Measurements from ENCODE around the gene ETFDH. TPM values are rescaled to one million over a fixed set of nuclear protein-coding genes. Genes with fewer than 3 reads are reported as not detected.
A peak's percentile ranks its signal among the peaks of the same experiment; 100 is the strongest.

The ETFDH gene
- total and polyA plus RNA-seq, 9 of the 15 experiments (the other 6 are each of a cell fraction or from before 2014, with no cell fraction given), result 14.6 to 33.6 (median 25.9) TPM

GRCh38 chr4:158721680-158722079 is 49.6 kb downstream of the ETFDH start:
- BruUV-seq (replicated peaks), result no TSS peak
- H3K4me2 ChIP-seq (ENCODE audit: insufficient read depth, low read length), result 0 out of 2 replicates have a peak overlapping the region, but pooled peaks have one; percentile 100
- WGBS (ENCODE audit: insufficient coverage, low coverage, missing lambda C conversion rate), result 93% methylated on average over 1 of the region's 1 CpG
- FAIRE-seq (no peak), ATAC-seq (no peak), DNase-seq (ENCODE audit: extremely low read depth in 1 of 4, low spot score in 3 of 4) (no peak)
- ChIA-PET POLR2A (no interaction called here), CTCF (ENCODE audit: low intra/inter-chr PET ratio) (no interaction called here)
- H3K36me3 ChIP-seq (ENCODE audit: control insufficient read depth, insufficient read depth, low read length), result peaks cover 51% of the 10 kb centered on the region
- H3K9me1 ChIP-seq (ENCODE audit: control insufficient read depth, insufficient read depth, low read length), result no peaks in the 10 kb centered on the region
- H3K9me3 ChIP-seq (replicated peaks; ENCODE audit: control insufficient read depth, insufficient read depth, low read depth, low read length), result 0 out of 2 replicates have a peak, but pooled peaks cover 2% of the 10 kb centered on the region
- H4K20me1 ChIP-seq (replicated peaks; ENCODE audit: control insufficient read depth, insufficient read depth, low read length), result no peaks in the 10 kb centered on the region
- no peaks in the 10 kb centered on the region for H3K27me3 ChIP-seq (ENCODE audit: control insufficient read depth in 2 of 2, insufficient read depth in 2 of 2, low read length in 2 of 2)
- no peak overlapping the region; the same call in 1 of the 3 replicates for H3K27ac ChIP-seq (ENCODE audit: extremely low read depth, low read depth, low read length)
- no peak overlapping the region for H2AFZ ChIP-seq (ENCODE audit: low read depth, low read length)
- TF ChIP-seq CAMTA2 (CRISPR knock-in tag; conservative IDR thresholded peaks at IDR 0.05) (no peak), ZNF146 (CRISPR knock-in tag; IDR thresholded peaks at IDR 0.05; ENCODE audit: unreplicated experiment) (peak; percentile 60)
- in situ Hi-C loops (cut with MboI) (loop anchor here (10.0 kb wide), 1 partner anchor 463 kb away; no protein-coding TSS in a partner anchor), intact Hi-C loops (cut with micrococcal nuclease) (loop anchor here (2.0 kb wide), 1 partner anchor 49 kb away; the partner anchor contains the start of gene ETFDH)
- peak overlapping the region; percentile 86; the same call in 1 of the 2 replicates for H3K4me3 ChIP-seq
- H3K9ac ChIP-seq (ENCODE audit: insufficient read depth in 1 of 2, low read depth in 2 of 2, low read length in 2 of 2), result peak overlapping the region in 1 of 2 experiments; percentile 89; a peak in 1 of 4 replicates
- H3K4me1 ChIP-seq (replicated peaks in 1 of 2; ENCODE audit: control insufficient read depth in 2 of 2, insufficient read depth in 2 of 2, low read length in 2 of 2), result peaks cover 0 to 5% of the 10 kb centered on the region in 2 experiments; a peak in 2 of 5 replicates
- peaks cover 40% of the 10 kb centered on the region for H3K79me2 ChIP-seq (ENCODE audit: control insufficient read depth, insufficient read depth, low read length)

GRCh38 chr4:158722291-158722916 is 50.3 kb downstream of the ETFDH start:
- CTCF ChIA-PET (ENCODE audit: low intra/inter-chr PET ratio), result no interaction called here
- peak overlapping the region; percentile 96 for H2AFZ ChIP-seq (ENCODE audit: low read depth, low read length)
- H3K4me3 ChIP-seq, result peak overlapping the region; percentile 86
- H3K4me2 ChIP-seq (ENCODE audit: insufficient read depth, low read length), result peak overlapping the region; percentile 100
- ATAC-seq (peak; percentile 57), DNase-seq (ENCODE audit: extremely low read depth in 1 of 4, low spot score in 3 of 4) (peak; percentile 26 to 56 (median 31)), FAIRE-seq (peak; percentile 89)
- under 1% methylated on average over 16 of the region's 16 CpGs for WGBS (ENCODE audit: insufficient coverage, low coverage, missing lambda C conversion rate)
- peak overlapping the region; percentile 89 to 96 for H3K9ac ChIP-seq (ENCODE audit: insufficient read depth in 1 of 2, low read depth in 2 of 2, low read length in 2 of 2)
- 0 out of 2 replicates have a peak, but pooled peaks cover 2% of the 10 kb centered on the region for H3K9me3 ChIP-seq (replicated peaks; ENCODE audit: control insufficient read depth, insufficient read depth, low read depth, low read length)
- in situ Hi-C loops (cut with MboI) (loop anchor here (10.0 kb wide), 1 partner anchor 462 kb away; no protein-coding TSS in a partner anchor), intact Hi-C loops (cut with micrococcal nuclease) (loop anchor here (2.0 kb wide), 1 partner anchor 50 kb away; the partner anchor contains the start of gene ETFDH)
- POLR2A ChIA-PET, result no interaction called here
- H3K36me3 ChIP-seq (ENCODE audit: control insufficient read depth, insufficient read depth, low read length), result peaks cover 44% of the 10 kb centered on the region
- H3K27me3 ChIP-seq (ENCODE audit: control insufficient read depth in 2 of 2, insufficient read depth in 2 of 2, low read length in 2 of 2), result no peaks in the 10 kb centered on the region
- H3K4me1 ChIP-seq (replicated peaks in 1 of 2; ENCODE audit: control insufficient read depth in 2 of 2, insufficient read depth in 2 of 2, low read length in 2 of 2), result peaks cover 0 to 5% of the 10 kb centered on the region in 2 experiments; a peak in 2 of 5 replicates
- no peaks in the 10 kb centered on the region for H4K20me1 ChIP-seq (replicated peaks; ENCODE audit: control insufficient read depth, insufficient read depth, low read length)
- TSS peak; percentile 46 for BruUV-seq (replicated peaks)
- H3K79me2 ChIP-seq (ENCODE audit: control insufficient read depth, insufficient read depth, low read length), result peaks cover 40% of the 10 kb centered on the region
- H3K9me1 ChIP-seq (ENCODE audit: control insufficient read depth, insufficient read depth, low read length), result no peaks in the 10 kb centered on the region
- peak overlapping the region; percentile 91 for H3K27ac ChIP-seq (ENCODE audit: extremely low read depth, low read depth, low read length)
- TF ChIP-seq POLR2B (IDR thresholded peaks at IDR 0.05; ENCODE audit: low read depth, partially characterized antibody), result no peak
- TF ChIP-seq HDAC1 (IDR thresholded peaks at IDR 0.05), result peak in 1 of 2 experiments; percentile 60; a peak in 2 of 4 replicates
- no peak for TF ChIP-seq ZC3H4 (CRISPR knock-in tag; IDR thresholded peaks at IDR 0.05; ENCODE audit: borderline replicate concordance)
- no peak for TF ChIP-seq ZNF551 (CRISPR knock-in tag; IDR thresholded peaks at IDR 0.05)
- no peak for TF ChIP-seq XRCC3 (IDR thresholded peaks at IDR 0.05)
- no peak for TF ChIP-seq BRD9 (IDR thresholded peaks at IDR 0.05; ENCODE audit: low read depth, partially characterized antibody)
- TF ChIP-seq SRSF9 (IDR thresholded peaks at IDR 0.05; ENCODE audit: borderline replicate concordance, low read depth, low read length), result no peak
- TF ChIP-seq U2AF2 (optimal IDR thresholded peaks at IDR 0.05; ENCODE audit: low read depth, low read length), result no peak
- no peak for TF ChIP-seq BCLAF1 (IDR thresholded peaks at IDR 0.05; ENCODE audit: borderline replicate concordance in 1 of 2, control insufficient read depth in 1 of 2, low read depth in 2 of 2, low read length in 1 of 2)
- peak in 1 of 2 experiments; percentile 15; a peak in 1 of 4 replicates for TF ChIP-seq KDM1A (IDR thresholded peaks at IDR 0.05)
- TF ChIP-seq TARDBP (IDR thresholded peaks at IDR 0.05), result no peak

Measured in K562 (cell line).